Kidney (tissue), 14 donors: ENCODE results near the gene RAP1A. TPM values are rescaled to one million over a fixed set of nuclear protein-coding genes. Genes with fewer than 3 reads are reported as not detected.

ENCODE experiments used
- DNase-seq, 5 donors: peaks; one replicate each; pipeline ENCODE4 v3.0.0-alpha.2; 2013 to 2020
- FAIRE-seq: peaks from 2 replicates; lab custom pipeline; 2012; peaks lifted over from hg19 to GRCh38; lab: Jason Lieb, UNC
- H3K27ac ChIP-seq, 2 donors: one replicate each; pipeline ENCODE4 v1.7.0; 2013; ENCODE audit warnings: low read depth in 2 of 2, low read length in 2 of 2, inconsistent platforms in 1 of 2
- H3K27me3 ChIP-seq: one replicate; pipeline ENCODE4 v1.7.1; 2013; ENCODE audit warnings: low read length, inconsistent platforms; ENCODE audit not compliant: control insufficient read depth, insufficient read depth
- H3K36me3 ChIP-seq, 3 donors: one replicate each; pipeline versions ENCODE4 v1.7.0 to v1.7.1; 2013; ENCODE audit warnings: low read length in 3 of 3, control low read depth in 1 of 3, inconsistent platforms in 1 of 3; ENCODE audit not compliant: insufficient read depth in 3 of 3, control insufficient read depth in 2 of 3
- H3K4me1 ChIP-seq, 3 donors: one replicate each; pipeline versions ENCODE4 v1.7.0 to v1.7.1; 2013; ENCODE audit warnings: low read length in 3 of 3, inconsistent platforms in 1 of 3, low read depth in 1 of 3; ENCODE audit not compliant: control insufficient read depth in 2 of 3, insufficient read depth in 2 of 3
- H3K4me3 ChIP-seq, 3 donors: one replicate each; pipeline versions ENCODE4 v1.7.0 to v1.8.1; 2013; ENCODE audit warnings: low read length in 3 of 3, control low read depth in 1 of 3, inconsistent platforms in 1 of 3
- H3K9ac ChIP-seq, 3 donors: one replicate each; pipeline versions ENCODE4 v1.7.0 to v1.7.1; 2013; ENCODE audit warnings: low read length in 3 of 3, control low read depth in 1 of 3, inconsistent platforms in 1 of 3
- H3K9me3 ChIP-seq, 3 donors: one replicate each; pipeline versions ENCODE4 v1.7.0 to v1.7.1; 2013; ENCODE audit warnings: low read length in 3 of 3, control low read depth in 1 of 3, inconsistent platforms in 1 of 3; ENCODE audit not compliant: control insufficient read depth in 2 of 3, insufficient read depth in 1 of 3
- intact Hi-C: fragments of 100-400 bp; cut with DNase I; formaldehyde crosslinking; loops from one replicate; pipeline ENCODE4 v1.11.1; 2022
- polyA plus RNA-seq: library from polyadenylated mRNA; stranded (reverse); fragments of 350-450 nt; fragmentation: Illumina TruSeq; extraction: RNeasy Lipid Tissue Mini Kit (QIAGEN cat#74804); gene quantifications from one replicate; pipeline ENCODE4 v1.2.3, GENCODE V29; 2014; ENCODE audit warnings: low read depth, low replicate concordance; ENCODE audit not compliant: insufficient read depth
- total RNA-seq: library from RNA; stranded (reverse); fragmentation: NEBNext Ultra II Directional; extraction: Animal tissue kit (Norgen Biotek cat#: 25700); gene quantifications from one replicate; pipeline ENCODE4 v1.2.1, GENCODE V29; 2021
- TF ChIP-seq, protein P1 (sequence below): IDR thresholded peaks from 3 replicates; pipeline ENCODE4 v1.5.1; 2012; ENCODE audit warnings: mild to moderate bottlenecking, moderate library complexity, borderline replicate concordance; ENCODE audit not compliant: insufficient read depth; ENCODE audit errors: extremely low read depth
- donor health status: control.
- donor health status: control.
- donor health status: control.
- donor health status: control.
- donor health status: control.
- donor health status: DM: yes; HTN: yes; CAD: no.
- donor health status: Normal renal cell carcinoma (clear cell type).

The RAP1A gene
- total and polyA plus RNA-seq, 2 donors from 2014 or later = 55.8 to 91.3 TPM

DNA sequence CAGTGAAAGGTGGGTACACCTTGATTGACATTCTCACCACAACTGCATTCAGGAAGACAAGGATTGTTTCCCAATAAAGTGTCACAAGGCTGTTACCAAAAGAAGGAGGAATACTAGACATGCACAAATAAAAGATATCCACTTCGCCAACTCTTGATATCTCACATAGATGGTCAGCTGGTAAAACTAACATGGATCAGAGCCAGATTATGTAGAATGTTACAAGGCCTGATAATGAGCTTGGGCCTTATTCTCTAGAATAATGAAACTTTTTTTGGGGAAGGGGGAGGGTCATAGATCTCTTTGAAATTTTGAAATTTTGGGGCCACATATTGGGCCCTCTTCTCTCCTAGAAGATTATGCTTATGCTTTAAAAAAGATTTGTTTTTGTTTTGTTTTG lies 24.9 kb downstream of the RAP1A start:
- peaks cover 0 to 9% (median 6%) of the 10 kb centered on the region in 3 donors for H3K4me1 ChIP-seq
- H3K4me3 ChIP-seq = no peak overlapping the region
- no peak for DNase-seq
- no peak overlapping the region for H3K9ac ChIP-seq
- FAIRE-seq = no peak
- H3K27ac ChIP-seq = no peak overlapping the region
- H3K36me3 ChIP-seq = peaks cover 0 to 2% (median 0%) of the 10 kb centered on the region in 3 donors
- TF ChIP-seq, protein P1, sequence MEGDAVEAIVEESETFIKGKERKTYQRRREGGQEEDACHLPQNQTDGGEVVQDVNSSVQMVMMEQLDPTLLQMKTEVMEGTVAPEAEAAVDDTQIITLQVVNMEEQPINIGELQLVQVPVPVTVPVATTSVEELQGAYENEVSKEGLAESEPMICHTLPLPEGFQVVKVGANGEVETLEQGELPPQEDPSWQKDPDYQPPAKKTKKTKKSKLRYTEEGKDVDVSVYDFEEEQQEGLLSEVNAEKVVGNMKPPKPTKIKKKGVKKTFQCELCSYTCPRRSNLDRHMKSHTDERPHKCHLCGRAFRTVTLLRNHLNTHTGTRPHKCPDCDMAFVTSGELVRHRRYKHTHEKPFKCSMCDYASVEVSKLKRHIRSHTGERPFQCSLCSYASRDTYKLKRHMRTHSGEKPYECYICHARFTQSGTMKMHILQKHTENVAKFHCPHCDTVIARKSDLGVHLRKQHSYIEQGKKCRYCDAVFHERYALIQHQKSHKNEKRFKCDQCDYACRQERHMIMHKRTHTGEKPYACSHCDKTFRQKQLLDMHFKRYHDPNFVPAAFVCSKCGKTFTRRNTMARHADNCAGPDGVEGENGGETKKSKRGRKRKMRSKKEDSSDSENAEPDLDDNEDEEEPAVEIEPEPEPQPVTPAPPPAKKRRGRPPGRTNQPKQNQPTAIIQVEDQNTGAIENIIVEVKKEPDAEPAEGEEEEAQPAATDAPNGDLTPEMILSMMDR = no peak
- H3K9me3 ChIP-seq = no peaks in the 10 kb centered on the region
- intact Hi-C loops = loop anchor here (10.0 kb wide), 1 partner anchor 130 kb away; no protein-coding TSS in a partner anchor
- no peaks in the 10 kb centered on the region for H3K27me3 ChIP-seq

DNA sequence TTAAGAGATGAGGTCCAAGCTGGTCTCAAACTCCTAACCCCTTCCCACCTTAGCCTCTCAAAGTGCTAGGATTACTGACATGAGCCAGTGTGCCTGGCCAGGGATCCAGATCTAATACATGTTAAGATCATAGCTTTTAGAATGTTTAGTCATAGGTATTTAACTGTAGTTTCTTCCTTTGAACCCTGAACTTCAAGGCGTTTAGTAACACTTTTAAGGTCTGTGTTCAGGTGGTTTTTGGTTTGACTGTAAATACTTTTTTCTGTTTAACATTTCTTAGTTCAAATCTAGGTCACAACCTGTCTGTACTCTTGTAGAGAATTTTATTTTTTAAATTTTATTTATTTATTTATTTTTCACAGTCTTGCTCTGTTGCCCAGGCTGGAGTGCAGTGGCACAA lies 28.1 kb downstream of the RAP1A start:
- DNase-seq = no peak
- Histone ChIP-seq H3K9ac (no peak overlapping the region), H3K4me1 (peaks cover 0 to 9% (median 6%) of the 10 kb centered on the region in 3 donors), H3K27me3 (no peaks in the 10 kb centered on the region), H3K36me3 (peaks cover 0 to 2% (median 0%) of the 10 kb centered on the region in 3 donors), H3K27ac (no peak overlapping the region), H3K4me3 (no peak overlapping the region), H3K9me3 (no peaks in the 10 kb centered on the region)
- no peak for FAIRE-seq
- TF ChIP-seq, protein P1 = no peak
- intact Hi-C loops = loop anchor here (10.0 kb wide), 1 partner anchor 133 kb away; no protein-coding TSS in a partner anchor

DNA sequence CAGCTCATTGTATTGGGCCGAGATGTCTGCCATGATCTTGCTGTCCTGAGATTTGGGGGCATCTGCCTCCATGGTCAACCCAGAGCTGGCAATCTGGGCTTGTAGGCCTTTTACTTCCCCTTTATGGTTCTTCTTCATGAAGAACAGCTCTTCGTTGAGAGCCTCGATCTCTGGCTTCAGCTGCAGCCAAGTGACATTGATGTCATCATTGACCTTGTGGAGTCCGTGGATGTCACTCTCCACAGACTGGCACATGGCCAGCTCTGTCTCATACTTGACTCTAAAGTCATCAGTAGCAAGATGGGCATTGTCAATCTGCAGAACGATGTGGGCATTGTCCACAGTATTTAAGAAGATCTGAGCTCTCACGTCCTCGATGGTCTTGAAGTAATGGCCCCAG lies 29.2 kb downstream of the RAP1A start:
- Histone ChIP-seq H3K4me3 (no peak overlapping the region), H3K9ac (no peak overlapping the region), H3K27me3 (no peaks in the 10 kb centered on the region), H3K4me1 (peaks cover 0 to 9% (median 6%) of the 10 kb centered on the region in 3 donors), H3K27ac (peak overlapping the region in 1 of 2 donors; percentile 11), H3K36me3 (no peaks in the 10 kb centered on the region), H3K9me3 (no peaks in the 10 kb centered on the region)
- intact Hi-C loops = loop anchor here (10.0 kb wide), 1 partner anchor 134 kb away; no protein-coding TSS in a partner anchor
- TF ChIP-seq, protein P1 = no peak
- DNase-seq (no peak), FAIRE-seq (no peak)

DNA sequence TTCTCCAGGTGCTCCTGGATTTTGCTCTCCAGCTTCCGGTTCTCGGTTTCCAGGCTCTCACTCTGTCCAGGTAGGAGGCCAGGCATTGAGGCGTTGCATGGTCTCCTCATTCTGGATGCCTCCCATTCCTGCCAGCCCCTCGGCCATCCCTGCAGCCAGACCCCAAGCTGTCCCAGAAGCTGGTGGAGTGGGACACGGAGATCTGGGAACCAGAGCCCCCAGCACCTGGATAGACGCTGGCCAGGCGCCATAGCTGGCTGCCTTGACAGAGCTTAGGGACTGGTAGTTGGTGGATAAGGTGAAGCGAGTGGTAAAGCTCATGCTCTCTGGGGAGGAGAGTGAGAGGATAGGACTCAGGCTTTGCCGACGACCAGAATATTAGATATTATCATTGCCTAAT lies 29.6 kb downstream of the RAP1A start:
- H3K27ac ChIP-seq = peak overlapping the region; percentile 8 to 44
- peaks cover 0 to 9% (median 6%) of the 10 kb centered on the region in 3 donors for H3K4me1 ChIP-seq
- intact Hi-C loops = loop anchor here (10.0 kb wide), 1 partner anchor 134 kb away; no protein-coding TSS in a partner anchor
- FAIRE-seq (no peak), DNase-seq (peak in 1 of 5 donors; percentile 56)
- TF ChIP-seq, protein P1 = no peak
- H3K4me3 ChIP-seq = no peak overlapping the region
- no peaks in the 10 kb centered on the region for H3K36me3 ChIP-seq
- H3K27me3 ChIP-seq = no peaks in the 10 kb centered on the region
- no peak overlapping the region for H3K9ac ChIP-seq
- H3K9me3 ChIP-seq = no peaks in the 10 kb centered on the region
